SU-DHL-6 (cell line): Measurements from ENCODE around the gene PTPRK.

ENCODE experiments used
- H2AFZ ChIP-seq: fragments of 200-600 bp; sonication (generic); 2 replicates; pipeline ENCODE4 v1.6.1; 2014; ENCODE audit warnings: low read depth, mild to moderate bottlenecking, moderate library complexity, mixed read lengths, antibody characterized with exemption, low read length; ENCODE audit not compliant: severe bottlenecking
- H3F3A ChIP-seq: fragments of 200-600 bp; shearing (Covaris generic); 2 replicates; pipeline ENCODE4 v1.6.0; 2016; ENCODE audit warnings: antibody characterized with exemption, mild to moderate bottlenecking; ENCODE audit not compliant: insufficient read depth
- H3K27ac ChIP-seq: fragments of 200-600 bp; sonication (generic); 2 replicates; pipeline ENCODE4 v1.5.1; 2016; ENCODE audit warnings: low read depth, mild to moderate bottlenecking, low read length, moderate library complexity, mixed read lengths
- H3K27me3 ChIP-seq: fragments of 200-600 bp; sonication (generic), shearing (Covaris generic); 2 replicates; pipeline ENCODE4 v1.6.0; 2014; ENCODE audit warnings: mild to moderate bottlenecking, low read length
- H3K36me3 ChIP-seq: fragments of 200-600 bp; sonication (generic); 2 replicates; pipeline ENCODE4 v1.6.1; 2014; ENCODE audit warnings: mild to moderate bottlenecking, low read length, mixed read lengths
- H3K4me2 ChIP-seq: fragments of 300-600, 200-600 bp; shearing (Covaris generic), sonication (generic); 2 replicates; pipeline ENCODE4 v1.6.0; 2014; ENCODE audit warnings: low read length, low read depth, mild to moderate bottlenecking; ENCODE audit not compliant: poor library complexity, severe bottlenecking
- H3K4me3 ChIP-seq: fragments of 200-600 bp; sonication (generic); 2 replicates; pipeline ENCODE4 v1.5.1; 2014; ENCODE audit warnings: antibody characterized with exemption, low read length, mild to moderate bottlenecking, mixed read lengths; ENCODE audit not compliant: insufficient read depth, poor library complexity, severe bottlenecking
- H3K79me2 ChIP-seq: fragments of 200-600 bp; sonication (generic); 2 replicates; pipeline ENCODE4 v1.6.1; 2014; ENCODE audit warnings: mild to moderate bottlenecking, low read length, moderate library complexity; ENCODE audit not compliant: insufficient read depth
- H3K9ac ChIP-seq: fragments of 200-600 bp; sonication (generic); 2 replicates; pipeline ENCODE4 v1.7.0; 2014; ENCODE audit warnings: mild to moderate bottlenecking, low read length
- H3K9me2 ChIP-seq: fragments of 200-600 bp; sonication (generic); replicated peaks from 2 replicates; pipeline ENCODE4 v1.6.1; 2014; ENCODE audit warnings: low read length; ENCODE audit not compliant: insufficient read depth
- H3K9me3 ChIP-seq: fragments of 200-600 bp; sonication (generic); 2 replicates; pipeline ENCODE4 v1.6.1; 2014; ENCODE audit warnings: low read length, mixed read lengths; ENCODE audit not compliant: insufficient read depth
- H4K20me1 ChIP-seq: fragments of 200-600 bp; sonication (generic); 2 replicates; pipeline ENCODE4 v1.6.1; 2014; ENCODE audit warnings: low read depth, mild to moderate bottlenecking, antibody characterized with exemption, low read length, moderate library complexity, mixed read lengths
- CTCF ChIP-seq: fragments of 200-600 bp; sonication (generic); IDR thresholded peaks from one replicate; pipeline ENCODE4 v1.5.1; 2017; ENCODE audit warnings: antibody characterized with exemption, mild to moderate bottlenecking, low read length, moderate library complexity; ENCODE audit not compliant: insufficient read depth, poor library complexity, severe bottlenecking
- EZH2phosphoT487 ChIP-seq: fragments of 200-600 bp; sonication (generic), shearing (Covaris generic); conservative IDR thresholded peaks from 2 replicates; pipeline ENCODE4 v1.6.1; 2018; ENCODE audit warnings: mild to moderate bottlenecking, antibody characterized with exemption, low read length, moderate library complexity, mixed read lengths

Gene PTPRK

GRCh38 chr6:127924031-127924430 is 596.4 kb downstream of the PTPRK start:
- no peaks in the 10 kb centered on the region for H3F3A ChIP-seq
- H3K27me3 ChIP-seq: no peaks in the 10 kb centered on the region

GRCh38 chr6:127923135-127923534 is 597.3 kb downstream of the PTPRK start:
- H3K9me3 ChIP-seq: no peaks in the 10 kb centered on the region
- H3F3A ChIP-seq: no peaks in the 10 kb centered on the region
- no peaks in the 10 kb centered on the region for H3K9me2 ChIP-seq
- no peaks in the 10 kb centered on the region for H3K27me3 ChIP-seq
- no peak overlapping the region for H3K9ac ChIP-seq
- no peaks in the 10 kb centered on the region for H3K79me2 ChIP-seq
- H2AFZ ChIP-seq: no peak overlapping the region
- no peak overlapping the region for H3K4me3 ChIP-seq
- H3K4me2 ChIP-seq: no peak overlapping the region
- H3K27ac ChIP-seq: no peak overlapping the region
- no peaks in the 10 kb centered on the region for H4K20me1 ChIP-seq
- no peak for TF ChIP-seq CTCF
- no peak for TF ChIP-seq EZH2phosphoT487
- H3K36me3 ChIP-seq: no peaks in the 10 kb centered on the region

More at GRCh38 chr6:127924031-127924430, 596.4 kb downstream of the PTPRK start:
- Histone ChIP-seq H3K9me2 (no peaks in the 10 kb centered on the region), H3K79me2 (no peaks in the 10 kb centered on the region), H4K20me1 (no peaks in the 10 kb centered on the region), H3K4me2 (no peak overlapping the region), H2AFZ (no peak overlapping the region), H3K27ac (no peak overlapping the region), H3K36me3 (no peaks in the 10 kb centered on the region), H3K4me3 (no peak overlapping the region), H3K9ac (no peak overlapping the region), H3K9me3 (no peaks in the 10 kb centered on the region)
- TF ChIP-seq CTCF (no peak), EZH2phosphoT487 (no peak)

- Histone ChIP-seq H3K9ac (no peak overlapping the region), H3K9me3 (no peaks in the 10 kb centered on the region), H3K27me3 (no peaks in the 10 kb centered on the region), H3K79me2 (no peaks in the 10 kb centered on the region), H3K36me3 (no peaks in the 10 kb centered on the region), H3K9me2 (no peaks in the 10 kb centered on the region), H3K27ac (no peak overlapping the region), H3K4me2 (no peak overlapping the region), H3F3A (no peaks in the 10 kb centered on the region), H3K4me3 (no peak overlapping the region), H4K20me1 (no peaks in the 10 kb centered on the region), H2AFZ (no peak overlapping the region)
- TF ChIP-seq CTCF: no peak
- TF ChIP-seq EZH2phosphoT487: no peak
Observed at GRCh38 chr6:127921982-127922381, 598.4 kb downstream of the PTPRK start.

GRCh38 chr6:127920804-127921203 is 599.6 kb downstream of the PTPRK start:
- Histone ChIP-seq H3K4me3 (no peak overlapping the region), H3F3A (no peaks in the 10 kb centered on the region), H3K4me2 (no peak overlapping the region), H3K9me2 (no peaks in the 10 kb centered on the region), H3K9me3 (no peaks in the 10 kb centered on the region), H3K27ac (no peak overlapping the region), H4K20me1 (no peaks in the 10 kb centered on the region), H3K27me3 (no peaks in the 10 kb centered on the region), H2AFZ (no peak overlapping the region), H3K36me3 (no peaks in the 10 kb centered on the region), H3K9ac (no peak overlapping the region), H3K79me2 (no peaks in the 10 kb centered on the region)
- no peak for TF ChIP-seq CTCF
- TF ChIP-seq EZH2phosphoT487: no peak
